GM21360 (cell line): ENCODE results near the gene MARCHF7.

ENCODE experiments used
- ATAC-seq: cut with Tn5 transposase; IDR thresholded peaks from one replicate; pipeline ENCODE4 v1.9.1; 2021; ENCODE audit warnings: mild to moderate bottlenecking, moderate library complexity; ENCODE audit not compliant: unreplicated experiment

The MARCHF7 gene

GRCh38 chr2:159759577-159759976, 47.3 kb downstream of the MARCHF7 start:
- ATAC-seq, result no peak

GRCh38 chr2:159760326-159760725, 48.0 kb downstream of the MARCHF7 start:
- no peak for ATAC-seq

- no peak for ATAC-seq
Measured at GRCh38 chr2:159762075-159762474, 49.8 kb downstream of the MARCHF7 start.
